NCI-H187 treated with DMSO at 0.1 percent for 48 hours (cell line): Measurements from ENCODE around the gene MUC3A.
"Not testable (repeated sequence)": the region's sequence is repeated elsewhere in the genome, so short reads cannot be mapped to it uniquely, and the experiment has no call there.

Experiments
- DNase-seq: peaks from one replicate; lab custom pipeline; 2025; lab: John Stamatoyannopoulos, UW

The MUC3A gene

DNA sequence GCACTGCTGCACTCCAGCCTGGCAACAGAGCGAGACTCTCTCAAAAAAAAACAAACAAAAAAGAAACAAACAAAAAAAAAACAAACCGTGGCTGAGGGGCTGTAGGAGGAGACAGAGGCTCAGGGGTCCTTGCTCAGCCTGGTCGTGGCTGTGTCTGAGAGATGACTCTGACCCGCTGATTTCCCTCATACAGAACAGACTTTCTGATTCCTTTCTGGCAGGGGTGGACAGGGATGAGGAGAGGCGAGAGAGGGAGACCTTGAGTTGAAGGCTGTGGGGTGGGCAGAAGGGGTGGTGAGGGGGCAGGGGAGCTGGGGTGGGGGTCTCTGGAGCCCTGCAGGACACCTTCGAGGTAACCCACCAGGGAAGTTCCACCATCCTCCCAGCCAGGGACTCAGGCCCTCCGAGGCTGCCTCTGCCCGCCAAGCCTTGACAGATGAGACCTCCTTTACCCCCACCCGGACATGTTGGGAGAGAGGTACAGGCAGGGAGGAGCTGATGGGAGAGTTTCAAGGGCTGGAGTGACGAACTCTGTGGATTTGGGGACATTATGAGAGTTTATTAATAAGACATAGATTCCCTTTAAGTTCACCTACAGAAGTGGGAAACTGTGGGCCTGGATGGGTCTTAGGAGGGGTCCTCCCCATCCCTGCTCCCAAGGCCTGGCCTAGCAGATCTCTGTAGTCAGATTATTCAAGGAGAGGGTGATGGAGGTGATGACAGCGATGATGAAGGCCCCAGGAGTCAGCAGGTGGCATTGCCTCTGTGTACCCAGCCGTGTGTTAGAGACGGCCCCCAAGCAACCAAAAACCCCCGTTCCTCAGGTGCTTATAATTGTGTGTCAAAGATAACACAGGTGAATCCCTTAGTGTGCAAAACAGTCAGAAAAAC, 22.0 kb downstream of the MUC3A start:
- no peak for DNase-seq

- DNase-seq = no peak
Measured at GRCh38 chr7:100972002-100972347, 22.6 kb downstream of the MUC3A start.

DNA sequence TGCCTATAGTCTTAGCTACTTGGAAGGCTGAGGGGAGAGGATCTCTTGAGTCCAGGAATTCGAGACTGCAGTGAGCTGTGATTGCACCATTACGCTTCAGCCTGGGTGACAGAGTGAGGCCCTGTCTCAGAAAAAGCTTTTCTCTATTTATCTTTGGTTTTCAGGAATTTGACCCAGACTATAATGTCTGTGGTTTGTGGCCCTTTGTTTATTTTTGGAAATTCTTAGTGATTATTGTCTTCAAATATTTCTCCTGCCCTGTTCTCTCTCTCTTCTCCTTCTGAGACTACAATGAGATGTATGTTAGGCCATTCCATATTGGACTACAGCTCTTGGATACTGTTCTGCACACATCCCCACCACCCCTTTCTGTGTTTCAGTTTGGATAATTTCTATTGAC, 24.7 kb downstream of the MUC3A start:
- DNase-seq = no peak

- no peak for DNase-seq
Measured at GRCh38 chr7:100975371-100975821, 26.1 kb downstream of the MUC3A start.

- no peak for DNase-seq
Measured at GRCh38 chr7:100978300-100978699, 29.0 kb downstream of the MUC3A start.

DNA sequence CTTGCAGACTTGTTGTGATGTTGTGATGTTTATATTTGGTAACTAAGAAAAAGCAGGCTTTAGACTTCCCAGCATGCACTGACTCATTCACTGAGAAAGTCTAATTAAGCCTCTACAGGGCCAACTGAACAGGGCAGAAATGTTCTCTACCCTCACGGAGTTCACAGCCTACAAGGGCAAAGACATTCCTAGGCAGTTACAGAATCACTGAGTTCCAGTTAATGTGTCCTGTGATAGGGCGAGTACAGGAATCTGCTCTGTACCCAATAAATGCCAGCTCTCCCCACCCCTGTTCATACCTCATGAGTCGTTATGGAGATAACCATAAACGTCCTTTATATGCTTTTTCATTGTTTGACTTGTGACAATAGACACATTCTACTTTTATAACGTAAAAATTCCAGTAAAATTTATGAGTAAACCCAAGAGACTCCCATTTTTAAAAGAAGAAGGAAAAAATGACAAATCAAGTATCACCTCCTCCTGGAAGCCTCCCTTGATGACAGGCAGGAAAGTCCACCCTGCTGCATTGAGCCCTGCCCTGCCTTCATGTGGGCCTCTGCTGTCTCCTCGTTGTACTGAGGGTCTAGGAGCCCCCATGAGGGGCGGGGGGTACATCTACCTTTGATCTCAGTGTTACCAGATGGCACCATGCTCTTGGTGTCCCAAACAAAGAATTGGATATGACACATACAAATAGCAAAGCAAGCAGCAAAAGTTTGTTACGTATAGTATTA, 34.3 kb downstream of the MUC3A start:
- no peak for DNase-seq

- not testable (repeated sequence) for DNase-seq
Measured at GRCh38 chr7:100984241-100984918, 35.0 kb downstream of the MUC3A start.

GRCh38 chr7:100985033-100985797, 35.9 kb downstream of the MUC3A start:
- DNase-seq = not testable (repeated sequence)

DNA sequence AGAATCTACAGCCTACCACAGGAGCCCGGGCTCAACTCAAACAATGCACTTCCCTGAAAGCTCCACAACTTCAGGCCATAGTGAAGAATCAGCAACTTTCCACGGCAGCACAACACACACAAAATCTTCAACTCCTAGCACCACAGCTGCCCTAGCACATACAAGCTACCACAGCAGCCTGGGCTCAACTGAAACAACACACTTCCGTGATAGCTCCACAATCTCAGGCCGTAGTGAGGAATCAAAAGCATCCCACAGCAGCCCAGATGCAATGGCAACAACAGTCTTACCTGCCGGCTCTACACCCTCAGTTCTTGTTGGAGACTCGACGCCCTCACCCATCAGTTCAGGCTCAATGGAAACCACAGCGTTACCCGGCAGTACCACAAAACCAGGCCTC, 42.3 kb downstream of the MUC3A start:
- DNase-seq = no peak

DNA sequence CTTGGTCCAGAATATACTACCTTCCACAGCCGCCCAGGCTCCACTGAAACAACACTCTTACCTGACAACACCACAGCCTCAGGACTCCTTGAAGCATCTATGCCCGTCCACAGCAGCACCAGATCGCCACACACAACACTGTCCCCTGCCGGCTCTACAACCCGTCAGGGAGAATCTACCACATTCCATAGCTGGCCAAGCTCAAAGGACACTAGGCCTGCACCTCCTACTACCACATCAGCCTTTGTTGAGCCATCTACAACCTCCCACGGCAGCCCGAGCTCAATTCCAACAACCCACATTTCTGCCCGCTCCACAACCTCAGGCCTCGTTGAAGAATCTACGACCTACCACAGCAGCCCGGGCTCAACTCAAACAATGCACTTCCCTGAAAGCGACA, 42.9 kb downstream of the MUC3A start:
- DNase-seq = not testable (repeated sequence)

- DNase-seq = not testable (repeated sequence)
Measured at GRCh38 chr7:100994671-100995070, 45.3 kb downstream of the MUC3A start.

- not testable (repeated sequence) for DNase-seq
Measured at GRCh38 chr7:100998530-100998929, 49.2 kb downstream of the MUC3A start.

- not testable (repeated sequence) for DNase-seq
Measured at GRCh38 chr7:100999334-100999733, 50.0 kb downstream of the MUC3A start.

GRCh38 chr7:101000025-101000424, 50.7 kb downstream of the MUC3A start:
- DNase-seq = not testable (repeated sequence)

GRCh38 chr7:101002333-101002732, 53.0 kb downstream of the MUC3A start:
- DNase-seq = not testable (repeated sequence)

DNA sequence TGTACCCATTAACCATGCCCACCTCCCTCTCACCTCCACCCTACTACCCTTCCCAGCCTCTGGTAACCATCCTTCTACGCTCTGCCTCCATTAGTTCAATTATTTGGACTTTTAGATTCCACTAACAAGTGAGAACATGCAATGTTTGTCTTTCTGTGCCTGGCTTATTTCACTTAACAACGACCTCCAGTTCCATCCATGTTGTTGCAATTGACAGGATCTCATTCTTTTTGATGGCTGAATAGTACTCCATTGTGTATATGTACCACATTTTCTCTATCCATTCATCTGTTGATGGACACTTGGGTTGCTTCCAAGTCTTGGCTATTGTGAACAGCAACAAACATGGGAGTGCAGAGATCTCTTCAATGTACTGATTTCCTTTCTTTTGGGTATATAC, 58.0 kb downstream of the MUC3A start:
- DNase-seq = not testable (repeated sequence)

DNA sequence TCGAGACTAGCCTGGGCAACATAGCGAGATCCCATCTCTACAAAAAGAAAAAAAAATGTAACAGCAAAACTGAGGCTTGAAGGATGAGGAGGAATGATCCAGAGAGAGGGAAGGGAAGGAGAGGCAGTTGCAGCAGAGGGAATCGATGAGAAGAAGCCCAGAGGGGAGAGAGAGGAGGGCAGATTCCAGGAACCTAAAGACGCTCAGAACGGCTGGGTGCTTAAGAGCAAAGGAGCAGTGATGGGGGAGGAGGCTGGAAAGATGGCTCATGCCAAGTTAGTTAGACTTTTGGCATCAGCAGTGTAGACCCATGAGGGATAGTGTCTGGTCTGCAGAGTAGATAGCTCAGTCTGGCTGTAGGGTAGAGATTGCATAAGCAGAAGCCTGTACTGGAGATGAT, 60.3 kb downstream of the MUC3A start:
- DNase-seq = no peak

- no peak for DNase-seq
Measured at GRCh38 chr7:101012931-101013330, 63.6 kb downstream of the MUC3A start.

- no peak for DNase-seq
Measured at GRCh38 chr7:101015626-101016025, 66.3 kb downstream of the MUC3A start.

DNA sequence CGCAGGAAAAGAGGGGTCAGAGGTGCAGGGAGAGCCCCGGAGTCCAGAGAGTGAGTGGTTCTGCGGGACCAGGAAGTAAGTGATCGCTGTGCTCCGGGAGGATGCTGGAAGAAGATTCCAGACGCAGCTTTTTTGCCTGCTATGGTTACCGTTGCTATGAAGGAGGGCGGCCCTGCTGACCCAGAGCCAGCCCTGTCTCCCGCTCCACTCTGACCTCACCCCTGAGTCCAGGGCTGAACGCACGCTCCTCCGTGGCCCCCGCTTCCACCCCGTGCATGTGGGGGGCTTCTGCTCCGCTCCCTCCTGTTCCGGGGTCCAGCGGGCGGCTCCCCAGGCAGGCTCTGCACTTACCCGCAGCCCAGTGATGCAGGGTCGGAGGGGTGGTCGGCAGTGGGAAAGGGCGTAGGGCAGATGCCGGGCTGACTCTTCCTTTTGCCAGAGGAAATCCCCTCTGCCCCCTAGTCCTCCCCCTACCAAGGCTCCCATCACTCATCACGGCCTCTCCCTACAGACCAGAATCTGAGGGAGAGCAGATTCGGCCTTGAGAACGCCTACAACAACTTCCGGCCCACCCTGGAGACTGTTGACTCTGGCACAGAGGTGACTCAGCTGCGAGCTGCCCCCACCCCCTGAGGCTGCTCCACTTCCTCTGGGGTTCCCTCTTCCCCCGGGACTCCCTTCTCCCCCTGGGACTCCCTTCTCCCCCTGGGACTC, 67.9 kb downstream of the MUC3A start:
- DNase-seq = no peak
